NT2/D1 (cell line): ENCODE data around the gene FRRS1.

Source experiments
- SUZ12 ChIP-seq: IDR thresholded peaks from 2 replicates; pipeline ENCODE4 v1.6.1; 2011; ENCODE audit not compliant: insufficient read length, insufficient read depth; ENCODE audit errors: extremely low read depth
- YY1 ChIP-seq: IDR thresholded peaks from 2 replicates; pipeline ENCODE4 v1.6.1; 2011; ENCODE audit not compliant: insufficient read length, insufficient read depth
- ZNF274 ChIP-seq: IDR thresholded peaks from 2 replicates; pipeline ENCODE4 v1.6.1; 2011; ENCODE audit warnings: mild to moderate bottlenecking, low read depth, low read length

DNA sequence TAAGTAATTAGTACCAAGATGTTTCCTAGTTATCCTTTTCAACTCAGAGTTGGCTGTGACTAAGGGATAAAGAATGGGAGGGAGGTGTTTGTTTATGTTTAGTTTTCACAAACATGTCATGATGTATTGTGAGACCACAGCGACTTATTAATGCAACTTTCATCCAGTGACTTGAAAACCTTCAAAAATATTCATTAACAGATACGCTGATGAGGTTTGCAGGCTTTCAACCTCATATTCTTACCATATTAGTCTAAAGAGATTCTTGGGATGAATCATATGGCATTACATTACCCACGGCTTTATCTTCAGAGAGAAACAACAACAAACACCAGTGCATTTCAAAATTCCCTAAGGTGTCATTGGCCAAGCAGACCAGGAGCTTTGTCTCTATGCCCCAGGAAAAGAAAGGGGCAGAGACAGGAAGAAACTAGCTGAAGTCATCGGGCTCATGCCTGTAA is 84.1 kb downstream of the FRRS1 start:
- TF ChIP-seq YY1 = no peak
- TF ChIP-seq ZNF274 = no peak
- no peak for TF ChIP-seq SUZ12
